Left ventricle myocardium inferior (tissue), 1 donor: ENCODE measurements around the gene ECI1. TPM values are rescaled to one million over a fixed set of nuclear protein-coding genes. Genes with fewer than 3 reads are reported as not detected.

Experiments
- DNase-seq: peaks from one replicate; pipeline ENCODE4 v3.0.0-alpha.2; 2020
- H3K27ac ChIP-seq: fragments of 200-600 bp; replicated peaks from 2 replicates; pipeline ENCODE4 v1.8.0; 2021
- H3K27me3 ChIP-seq: fragments of 200-600 bp; 2 replicates; pipeline ENCODE4 v1.8.0; 2021; ENCODE audit warnings: low read depth
- H3K36me3 ChIP-seq: fragments of 200-600 bp; 2 replicates; pipeline ENCODE4 v1.8.0; 2021
- H3K4me1 ChIP-seq: fragments of 200-600 bp; 2 replicates; pipeline ENCODE4 v1.8.0; 2021
- H3K4me3 ChIP-seq: fragments of 200-600 bp; 2 replicates; pipeline ENCODE4 v1.8.0; 2021; ENCODE audit warnings: mild to moderate bottlenecking, moderate library complexity
- H3K9me3 ChIP-seq: fragments of 200-600 bp; replicated peaks from 2 replicates; pipeline ENCODE4 v1.8.0; 2021
- CTCF ChIP-seq: fragments of 200-600 bp; IDR thresholded peaks from 2 replicates; pipeline ENCODE4 v1.8.0; 2021; ENCODE audit warnings: antibody characterized with exemption, mild to moderate bottlenecking, borderline replicate concordance
- intact Hi-C: fragments of 100-400 bp; cut with micrococcal nuclease; formaldehyde crosslinking; loops from one replicate; pipeline ENCODE4 v1.11.0; 2022
- total RNA-seq: library from RNA; stranded (reverse); fragmentation: NEBNext Ultra II Directional; extraction: Animal tissue kit (Norgen Biotek cat#: 25700); gene quantifications from one replicate; pipeline ENCODE4 v1.2.1, GENCODE V29; 2021
- donor health status: DM: no; HTN: yes; CAD: no; lungs with severe emphysema.

Gene ECI1
- total RNA-seq, 1 donor from 2014 or later: 165 TPM

GRCh38 chr16:2250652-2251295, 613 bp downstream of the ECI1 start:
- Histone ChIP-seq H3K36me3 (peaks cover 54% of the 10 kb centered on the region), H3K4me3 (peak overlapping the region; percentile 85), H3K4me1 (peaks cover 37% of the 10 kb centered on the region), H3K27ac (peak overlapping the region; percentile 98), H3K9me3 (no peaks in the 10 kb centered on the region), H3K27me3 (no peaks in the 10 kb centered on the region)
- TF ChIP-seq CTCF: no peak
- DNase-seq: no peak
- intact Hi-C loops: no loop called here

GRCh38 chr16:2246301-2246885, 5.0 kb downstream of the ECI1 start:
- H3K4me1 ChIP-seq: peaks cover 28% of the 10 kb centered on the region
- TF ChIP-seq CTCF: no peak
- no peak for DNase-seq
- H3K9me3 ChIP-seq: no peaks in the 10 kb centered on the region
- no peaks in the 10 kb centered on the region for H3K27me3 ChIP-seq
- H3K4me3 ChIP-seq: no peak overlapping the region
- intact Hi-C loops: loop anchor here (10.0 kb wide), 1 partner anchor 172 kb away; no protein-coding TSS in a partner anchor
- no peak overlapping the region for H3K27ac ChIP-seq
- H3K36me3 ChIP-seq: peaks cover 68% of the 10 kb centered on the region

GRCh38 chr16:2244926-2245795, 6.2 kb downstream of the ECI1 start:
- Histone ChIP-seq H3K27ac (no peak overlapping the region), H3K27me3 (no peaks in the 10 kb centered on the region), H3K9me3 (no peaks in the 10 kb centered on the region), H3K36me3 (peaks cover 72% of the 10 kb centered on the region), H3K4me1 (peaks cover 19% of the 10 kb centered on the region), H3K4me3 (no peak overlapping the region)
- TF ChIP-seq CTCF: no peak
- intact Hi-C loops: loop anchor here (10.0 kb wide), 1 partner anchor 170 kb away; no protein-coding TSS in a partner anchor
- no peak for DNase-seq

- Histone ChIP-seq H3K27ac (no peak overlapping the region), H3K36me3 (peaks cover 77% of the 10 kb centered on the region), H3K27me3 (no peaks in the 10 kb centered on the region), H3K9me3 (no peaks in the 10 kb centered on the region), H3K4me3 (no peak overlapping the region), H3K4me1 (peaks cover 10% of the 10 kb centered on the region)
- no peak for TF ChIP-seq CTCF
- DNase-seq: no peak
- intact Hi-C loops: loop anchor here (10.0 kb wide), 1 partner anchor 170 kb away; no protein-coding TSS in a partner anchor
These were observed 7.1 kb downstream of the ECI1 start for GRCh38 chr16:2244301-2244700.

- Histone ChIP-seq H3K27me3 (no peaks in the 10 kb centered on the region), H3K27ac (no peak overlapping the region), H3K4me1 (peaks cover 7% of the 10 kb centered on the region), H3K4me3 (no peak overlapping the region), H3K36me3 (peaks cover 75% of the 10 kb centered on the region), H3K9me3 (no peaks in the 10 kb centered on the region)
- no peak for DNase-seq
- intact Hi-C loops: loop anchor here (10.0 kb wide), 1 partner anchor 169 kb away; no protein-coding TSS in a partner anchor
- no peak for TF ChIP-seq CTCF
These were observed 7.6 kb downstream of the ECI1 start for GRCh38 chr16:2243781-2244180.
